GM12872 (cell line): Measurements from ENCODE around the gene TMOD3.

Experiments used
- TF ChIP-seq, protein P1 (sequence below): IDR thresholded peaks from 3 replicates; pipeline ENCODE4 v1.5.1; 2011; ENCODE audit warnings: low read depth, mild to moderate bottlenecking, low read length, moderate library complexity; ENCODE audit not compliant: insufficient read depth

Gene TMOD3

DNA sequence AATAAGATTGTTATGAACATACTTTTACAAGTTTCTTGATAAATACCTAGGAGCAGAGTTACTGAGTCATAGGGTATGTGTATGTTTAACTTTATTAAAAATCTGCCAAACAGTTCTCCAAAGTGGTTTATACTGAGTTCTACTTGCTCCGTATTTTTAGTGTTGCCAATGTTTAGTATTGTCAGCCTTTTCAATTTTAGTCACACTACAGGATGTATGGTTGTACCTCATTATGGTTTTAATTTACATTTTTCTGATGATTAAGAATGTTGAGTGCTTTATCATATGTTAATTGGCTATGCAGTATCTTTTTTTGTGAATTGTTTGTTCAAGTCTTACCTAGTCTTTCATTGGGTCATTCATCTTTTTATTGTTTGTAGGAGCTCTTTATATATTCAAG, 4.3 kb downstream of the TMOD3 start:
- TF ChIP-seq, protein P1, sequence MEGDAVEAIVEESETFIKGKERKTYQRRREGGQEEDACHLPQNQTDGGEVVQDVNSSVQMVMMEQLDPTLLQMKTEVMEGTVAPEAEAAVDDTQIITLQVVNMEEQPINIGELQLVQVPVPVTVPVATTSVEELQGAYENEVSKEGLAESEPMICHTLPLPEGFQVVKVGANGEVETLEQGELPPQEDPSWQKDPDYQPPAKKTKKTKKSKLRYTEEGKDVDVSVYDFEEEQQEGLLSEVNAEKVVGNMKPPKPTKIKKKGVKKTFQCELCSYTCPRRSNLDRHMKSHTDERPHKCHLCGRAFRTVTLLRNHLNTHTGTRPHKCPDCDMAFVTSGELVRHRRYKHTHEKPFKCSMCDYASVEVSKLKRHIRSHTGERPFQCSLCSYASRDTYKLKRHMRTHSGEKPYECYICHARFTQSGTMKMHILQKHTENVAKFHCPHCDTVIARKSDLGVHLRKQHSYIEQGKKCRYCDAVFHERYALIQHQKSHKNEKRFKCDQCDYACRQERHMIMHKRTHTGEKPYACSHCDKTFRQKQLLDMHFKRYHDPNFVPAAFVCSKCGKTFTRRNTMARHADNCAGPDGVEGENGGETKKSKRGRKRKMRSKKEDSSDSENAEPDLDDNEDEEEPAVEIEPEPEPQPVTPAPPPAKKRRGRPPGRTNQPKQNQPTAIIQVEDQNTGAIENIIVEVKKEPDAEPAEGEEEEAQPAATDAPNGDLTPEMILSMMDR, result no peak

DNA sequence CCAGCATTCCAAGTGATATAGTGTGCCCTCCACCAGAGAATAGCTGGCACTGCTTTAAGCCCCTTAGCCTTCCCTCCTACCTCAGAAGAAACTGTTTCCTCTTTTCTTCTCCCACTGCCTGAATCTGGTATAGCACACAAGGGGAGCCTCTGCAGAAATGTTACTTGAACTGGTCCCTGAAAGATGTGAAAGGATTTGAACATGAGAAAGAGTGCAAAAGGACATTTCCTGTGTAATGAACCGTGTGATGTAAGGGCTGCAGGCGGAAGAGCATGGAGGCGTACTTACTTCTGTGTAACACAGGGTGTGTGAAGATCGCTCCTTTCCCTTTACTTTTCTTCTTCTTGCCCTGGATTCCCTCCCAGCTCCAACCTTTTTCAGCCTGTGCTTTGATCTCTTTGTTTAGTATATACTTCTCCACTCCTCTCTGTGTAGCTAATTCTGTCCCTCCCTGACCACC, 8.4 kb downstream of the TMOD3 start:
- TF ChIP-seq, protein P1, result no peak

DNA sequence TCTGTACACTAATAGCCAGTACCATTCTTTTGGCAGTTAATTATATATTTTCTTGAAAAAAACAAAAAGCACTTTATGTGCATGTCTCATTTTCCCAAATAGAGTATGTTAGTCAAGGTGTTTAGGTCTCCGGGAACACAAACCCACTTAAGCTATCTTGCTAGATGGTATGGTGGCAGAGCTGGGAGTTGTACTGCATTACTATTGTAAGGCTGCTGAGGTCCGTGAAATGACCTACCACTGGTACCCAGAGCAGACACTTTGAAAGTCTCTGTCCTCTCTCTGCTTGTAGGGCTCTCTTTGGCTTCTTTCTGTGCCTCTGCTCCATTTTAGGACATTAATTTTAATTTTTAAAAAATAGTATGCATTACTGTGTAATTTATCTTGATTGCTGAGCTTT, 8.8 kb downstream of the TMOD3 start:
- TF ChIP-seq, protein P1, result no peak

DNA sequence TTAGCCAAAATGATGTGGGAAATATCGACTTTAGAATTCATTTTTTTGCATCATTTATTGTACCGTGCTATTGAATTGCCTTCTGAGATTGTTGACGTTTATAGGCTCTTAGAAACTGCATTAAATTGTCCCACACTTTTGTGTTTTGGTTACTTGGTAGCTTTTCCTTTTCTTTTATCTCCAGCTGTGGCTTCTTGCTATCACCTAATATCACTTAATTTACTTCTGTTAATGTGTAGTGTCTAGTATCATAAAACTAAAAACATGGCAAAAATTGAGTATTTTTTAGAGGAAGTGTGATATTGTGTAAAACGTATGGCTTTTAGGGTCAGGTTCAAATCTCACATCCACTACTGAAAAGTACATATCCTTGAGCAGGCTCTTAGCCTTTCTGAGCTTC, 11.2 kb downstream of the TMOD3 start:
- TF ChIP-seq, protein P1, result no peak

DNA sequence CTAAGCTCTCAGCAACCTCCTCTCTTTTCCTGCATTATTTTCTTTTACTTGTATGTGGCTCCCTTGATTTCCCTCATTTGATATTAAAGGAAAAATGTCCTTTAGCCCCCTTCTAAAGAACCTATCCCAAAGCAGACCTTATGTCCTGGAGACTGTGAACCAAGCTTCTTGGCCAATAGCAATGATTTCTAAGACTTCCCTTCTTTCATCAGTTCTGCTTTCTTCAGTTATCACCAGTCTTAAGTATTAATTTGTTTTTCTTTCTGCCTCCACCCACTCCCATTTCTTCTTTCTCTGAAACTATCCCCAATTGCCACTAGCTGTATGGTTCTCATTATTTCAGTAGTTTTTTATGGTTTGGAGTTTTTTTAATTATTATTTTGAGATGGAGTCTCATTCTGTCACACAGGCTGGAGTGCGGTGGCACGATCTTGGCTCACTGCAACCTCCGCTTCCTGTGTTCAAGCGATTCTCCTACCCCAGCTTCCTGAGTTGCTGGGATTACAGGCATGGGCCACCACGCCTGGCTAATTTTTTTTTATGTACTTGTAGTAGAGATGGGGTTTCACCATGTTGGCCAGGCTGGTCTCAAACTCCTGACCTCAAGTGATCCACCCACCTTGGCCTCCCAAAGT, 12.1 kb downstream of the TMOD3 start:
- TF ChIP-seq, protein P1, result no peak

DNA sequence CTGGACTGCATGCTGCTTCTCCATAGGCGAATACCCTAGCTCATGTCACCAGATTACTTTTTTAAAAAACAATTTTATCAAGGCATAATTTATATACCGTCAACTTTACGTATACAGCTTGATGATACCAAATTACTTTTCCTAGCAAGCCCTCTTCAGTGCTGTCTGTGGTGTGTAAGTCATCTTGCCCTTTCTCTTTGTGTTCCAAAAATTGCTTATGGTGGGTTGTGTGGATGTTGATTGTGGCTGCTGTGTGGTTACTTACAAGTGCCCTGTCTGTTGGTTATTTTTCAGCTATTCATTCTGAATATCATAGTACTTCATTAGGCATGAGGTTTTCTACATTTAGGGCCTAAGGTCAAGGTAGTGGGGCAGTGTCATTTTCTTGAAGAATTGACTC, 12.8 kb downstream of the TMOD3 start:
- TF ChIP-seq, protein P1, result no peak

DNA sequence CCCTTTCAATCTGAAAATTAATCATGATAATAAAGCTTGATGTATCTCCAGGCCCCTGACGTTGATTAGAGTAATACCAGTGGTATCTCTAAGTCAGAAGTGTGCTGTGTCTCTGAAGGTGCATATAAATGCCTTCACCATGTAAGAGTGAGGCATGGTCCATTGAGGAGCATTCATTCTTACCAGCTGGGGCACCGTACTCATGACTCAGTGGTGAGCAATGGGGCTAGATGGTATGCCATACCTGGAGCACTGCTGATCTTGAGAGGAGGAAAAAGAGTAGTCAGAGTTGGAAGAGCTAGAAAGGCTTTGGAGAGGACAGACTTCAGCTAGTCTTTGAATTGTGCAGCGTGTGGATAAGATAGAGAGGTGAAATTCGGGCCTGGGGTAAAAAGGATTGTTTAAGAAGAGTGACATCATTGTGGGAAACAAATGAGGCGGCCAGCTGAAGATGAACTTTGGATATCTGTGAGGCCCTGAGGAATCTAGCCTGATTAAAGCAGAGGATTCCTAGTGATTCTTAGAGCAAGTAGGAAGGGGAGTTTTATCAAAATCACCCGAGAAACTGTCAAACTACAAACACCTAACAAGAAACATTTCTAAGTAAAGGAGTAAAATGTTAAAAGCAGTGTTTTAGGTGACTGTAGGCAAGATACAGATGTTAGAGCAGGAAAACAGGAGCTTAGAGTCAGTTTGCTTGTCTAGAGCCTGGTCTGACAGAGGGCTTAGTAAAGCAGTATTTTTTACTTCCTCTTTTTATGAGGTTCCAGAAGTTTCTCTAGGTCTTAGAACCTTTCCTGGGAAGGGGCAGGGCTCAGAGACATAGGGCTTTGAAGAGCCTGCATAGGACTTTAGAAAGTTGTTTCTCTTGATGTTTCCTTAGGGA, 13.6 kb downstream of the TMOD3 start:
- TF ChIP-seq, protein P1, result no peak
